NCI-H524 (cell line): ENCODE results near the gene USP40.

Experiments used
- DNase-seq, 2 experiments: peaks; one replicate each; lab custom pipeline; 2025; lab: John Stamatoyannopoulos, UW

Gene USP40

GRCh38 chr2:233458031-233458610, 108.5 kb downstream of the USP40 start:
- no peak for DNase-seq

- DNase-seq, result no peak
Observed at GRCh38 chr2:233457356-233457755, 109.2 kb downstream of the USP40 start.

GRCh38 chr2:233456934-233457333, 109.6 kb downstream of the USP40 start:
- DNase-seq, result no peak

- no peak for DNase-seq
Observed at GRCh38 chr2:233456111-233456510, 110.5 kb downstream of the USP40 start.

- DNase-seq, result no peak
Observed at GRCh38 chr2:233455491-233455890, 111.1 kb downstream of the USP40 start.

GRCh38 chr2:233455006-233455405, 111.6 kb downstream of the USP40 start:
- DNase-seq, result no peak

- DNase-seq, result no peak
Observed at GRCh38 chr2:233453916-233454315, 112.7 kb downstream of the USP40 start.

- no peak for DNase-seq
Observed at GRCh38 chr2:233453111-233453915, 113.3 kb downstream of the USP40 start.

GRCh38 chr2:233451950-233452349, 114.6 kb downstream of the USP40 start:
- DNase-seq, result peak; percentile 76 to 91

- DNase-seq, result no peak
Observed at GRCh38 chr2:233450864-233451575, 115.6 kb downstream of the USP40 start.

GRCh38 chr2:233449921-233450863, 116.4 kb downstream of the USP40 start:
- no peak for DNase-seq

- peak in 1 of 2 experiments; percentile 25 for DNase-seq
Observed at GRCh38 chr2:233449081-233449901, 117.3 kb downstream of the USP40 start.

- no peak for DNase-seq
Observed at GRCh38 chr2:233448575-233448974, 118.0 kb downstream of the USP40 start.

GRCh38 chr2:233448220-233448559, 118.4 kb downstream of the USP40 start:
- peak in 1 of 2 experiments; percentile 17 for DNase-seq

- DNase-seq, result peak; percentile 11 to 17
Observed at GRCh38 chr2:233447506-233448219, 118.9 kb downstream of the USP40 start.

- no peak for DNase-seq
Observed at GRCh38 chr2:233446606-233447305, 119.8 kb downstream of the USP40 start.

- DNase-seq, result peak in 1 of 2 experiments; percentile 34
Observed at GRCh38 chr2:233446121-233446520, 120.5 kb downstream of the USP40 start.

GRCh38 chr2:233445152-233445830, 121.3 kb downstream of the USP40 start:
- DNase-seq, result no peak

GRCh38 chr2:233444501-233444900, 122.1 kb downstream of the USP40 start:
- no peak for DNase-seq
